Motor neuron (in vitro differentiated cells): ENCODE measurements around the gene ODR4. TPM values are rescaled to one million over a fixed set of nuclear protein-coding genes. Genes with fewer than 3 reads are reported as not detected.

Source experiments
- total RNA-seq, 8 experiments: library from RNA; unstranded; fragments of 300-600 nt; gene quantifications; 2 replicates each; pipeline versions ENCODE4 v1.2.3 to v1.2.4, GENCODE V29; 2022

Gene ODR4
- total RNA-seq, 8 experiments from 2014 or later, result 18.7 to 26.9 (median 24.3) TPM

Other genes with a start within 250 kb of the ODR4 start
- under 1 TPM; 0.11 to 0.84 (median 0.30) TPM for gene PRG4, start 79.6 kb upstream of the ODR4 start, total RNA-seq
- 100 to 1,000 TPM in 3 of 8 experiments, 10 to 100 TPM in 5; 61.0 to 156 (median 79.1) TPM for gene TPR, start 585 bp upstream of the ODR4 start, total RNA-seq
- gene PDC, start 85.3 kb downstream of the ODR4 start, total RNA-seq, result 1 to 10 TPM in 2 of 8 experiments, under 1 TPM in 6; 0.29 to 1.5 (median 0.57) TPM